HG02678 (cell line): ENCODE measurements around the gene POU2AF1.

ENCODE experiments used
- ATAC-seq: cut with Tn5 transposase; IDR thresholded peaks from one replicate; pipeline ENCODE4 v1.9.1; 2021; ENCODE audit warnings: mild to moderate bottlenecking, moderate library complexity; ENCODE audit not compliant: unreplicated experiment

Gene POU2AF1

GRCh38 chr11:111348147-111348546 is 30.9 kb downstream of the POU2AF1 start:
- ATAC-seq: no peak

GRCh38 chr11:111347723-111348115 is 31.4 kb downstream of the POU2AF1 start:
- ATAC-seq: no peak

- no peak for ATAC-seq
These were observed 31.9 kb downstream of the POU2AF1 start for GRCh38 chr11:111347002-111347722.

GRCh38 chr11:111344032-111344431 is 35.0 kb downstream of the POU2AF1 start:
- ATAC-seq: no peak

GRCh38 chr11:111342329-111342728 is 36.7 kb downstream of the POU2AF1 start:
- ATAC-seq: no peak

- ATAC-seq: no peak
These were observed 39.2 kb downstream of the POU2AF1 start for GRCh38 chr11:111339758-111340388.

- ATAC-seq: no peak
These were observed 42.4 kb downstream of the POU2AF1 start for GRCh38 chr11:111336582-111337256.

- ATAC-seq: no peak
These were observed 43.0 kb downstream of the POU2AF1 start for GRCh38 chr11:111336062-111336461.

GRCh38 chr11:111335549-111335948 is 43.5 kb downstream of the POU2AF1 start:
- no peak for ATAC-seq

- ATAC-seq: no peak
These were observed 44.3 kb downstream of the POU2AF1 start for GRCh38 chr11:111334532-111335502.

- ATAC-seq: no peak
These were observed 47.2 kb downstream of the POU2AF1 start for GRCh38 chr11:111331711-111332479.

- no peak for ATAC-seq
These were observed 48.7 kb downstream of the POU2AF1 start for GRCh38 chr11:111330234-111330893.

- ATAC-seq: no peak
These were observed 49.5 kb downstream of the POU2AF1 start for GRCh38 chr11:111329306-111330204.

- no peak for ATAC-seq
These were observed 51.0 kb downstream of the POU2AF1 start for GRCh38 chr11:111327908-111328624.

GRCh38 chr11:111326824-111327223 is 52.3 kb downstream of the POU2AF1 start:
- no peak for ATAC-seq

- ATAC-seq: no peak
These were observed 53.8 kb downstream of the POU2AF1 start for GRCh38 chr11:111325259-111325658.

GRCh38 chr11:111324277-111324720 is 54.8 kb downstream of the POU2AF1 start:
- ATAC-seq: no peak

- no peak for ATAC-seq
These were observed 56.5 kb downstream of the POU2AF1 start for GRCh38 chr11:111322534-111322933.
